ENCODE results near the gene RPL32.
A peak's percentile ranks its signal among the peaks of the same experiment; 100 is the strongest.
"Not testable (repeated sequence)": the region's sequence is repeated elsewhere in the genome, so short reads cannot be mapped to it uniquely, and the experiment has no call there.

Gene RPL32

GRCh38 chr3:12868039-12869034 lies 27.0 kb upstream of the RPL32 start:
- DNase-seq (ENCODE audit: low spot score) = peak; percentile 88

DNA sequence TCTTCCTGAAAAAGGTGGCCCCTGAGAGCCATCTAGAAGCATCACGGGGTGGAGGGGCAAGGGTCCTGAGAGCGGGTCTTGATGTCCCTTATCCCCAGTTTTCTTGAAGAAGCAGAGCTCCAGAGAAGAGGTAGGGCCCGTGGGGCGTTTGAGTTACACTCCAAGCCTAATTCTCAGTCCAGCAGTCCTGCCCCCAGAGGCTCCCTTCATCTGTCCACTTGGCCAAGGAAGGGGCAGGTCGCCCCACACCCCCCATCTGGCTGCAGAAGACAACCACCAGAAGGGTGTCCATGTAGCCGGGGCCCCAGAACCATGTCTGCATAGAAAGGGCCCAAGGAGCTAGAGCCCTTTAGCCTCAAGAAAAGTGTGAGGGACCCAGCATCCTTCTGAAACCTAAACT lies 25.5 kb upstream of the RPL32 start:
- DNase-seq (ENCODE audit: low spot score) = no peak

- no peak for DNase-seq (ENCODE audit: low spot score)
Measured at GRCh38 chr3:12865271-12865670, 23.9 kb upstream of the RPL32 start.

DNA sequence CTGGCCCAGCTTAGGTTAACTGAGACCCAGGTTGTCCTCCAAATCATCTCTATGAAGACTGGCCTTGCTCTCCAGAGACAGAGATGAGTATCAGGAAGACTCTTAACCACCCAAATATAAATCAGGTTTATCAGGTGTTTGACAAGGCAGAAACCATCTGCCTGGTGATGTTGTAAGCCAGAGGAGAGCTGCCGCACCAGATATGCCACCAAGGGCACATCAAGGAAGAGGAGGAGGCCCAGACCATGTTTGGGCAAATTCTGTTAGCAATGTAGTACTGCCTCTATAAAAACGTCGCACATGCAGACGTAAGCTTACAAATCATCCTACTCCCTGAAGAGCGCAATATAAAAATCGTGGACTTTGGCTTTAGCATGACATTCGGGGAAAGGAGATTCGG lies 21.0 kb upstream of the RPL32 start:
- DNase-seq (ENCODE audit: low spot score) = no peak

DNA sequence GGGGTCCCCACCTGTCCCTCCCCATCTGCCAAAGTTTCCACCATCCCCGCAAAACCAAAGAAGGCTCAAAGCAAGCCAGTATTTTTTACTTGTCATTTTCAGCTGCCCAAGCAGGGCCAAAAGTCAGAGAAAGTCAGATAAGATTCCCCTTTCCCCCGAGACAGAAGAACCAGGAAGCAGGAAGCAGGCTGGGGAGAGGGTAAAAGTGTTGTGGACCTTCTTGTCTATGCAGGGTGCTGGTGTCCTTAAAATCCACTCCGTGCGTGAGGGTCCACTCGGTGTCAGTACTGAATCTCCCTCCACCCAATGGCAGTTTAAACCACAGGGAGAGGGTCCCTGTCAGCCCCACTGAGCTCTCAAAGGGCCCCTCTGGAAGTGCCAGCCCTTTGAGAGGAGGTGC lies 20.2 kb upstream of the RPL32 start:
- no peak for DNase-seq (ENCODE audit: low spot score)

- no peak for DNase-seq (ENCODE audit: low spot score)
Measured at GRCh38 chr3:12859840-12860239, 18.5 kb upstream of the RPL32 start.

DNA sequence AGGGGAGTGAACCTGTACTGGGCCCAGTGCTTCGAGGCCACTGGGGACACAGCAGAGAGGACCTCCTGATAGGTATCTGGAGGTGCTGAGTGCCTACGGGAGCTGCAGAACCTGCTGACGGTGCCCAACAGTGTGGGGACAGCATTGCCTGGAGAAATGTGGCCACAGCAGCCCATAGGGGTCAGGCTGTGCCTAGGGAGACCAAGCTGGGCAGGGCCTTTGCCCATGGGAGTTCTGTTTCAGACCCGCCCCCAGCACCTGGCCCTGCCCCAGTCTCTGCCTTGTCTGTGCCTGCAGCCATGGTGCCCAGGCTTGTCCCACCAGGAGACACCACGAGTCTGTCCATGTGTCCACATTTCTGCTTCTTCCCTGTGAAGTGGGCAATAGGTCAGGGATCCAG lies 15.3 kb upstream of the RPL32 start:
- DNase-seq (ENCODE audit: low spot score) = no peak

GRCh38 chr3:12854565-12854964 lies 13.2 kb upstream of the RPL32 start:
- no peak for DNase-seq (ENCODE audit: low spot score)

GRCh38 chr3:12853847-12854246 lies 12.5 kb upstream of the RPL32 start:
- not testable (repeated sequence) for DNase-seq (ENCODE audit: low spot score)

DNA sequence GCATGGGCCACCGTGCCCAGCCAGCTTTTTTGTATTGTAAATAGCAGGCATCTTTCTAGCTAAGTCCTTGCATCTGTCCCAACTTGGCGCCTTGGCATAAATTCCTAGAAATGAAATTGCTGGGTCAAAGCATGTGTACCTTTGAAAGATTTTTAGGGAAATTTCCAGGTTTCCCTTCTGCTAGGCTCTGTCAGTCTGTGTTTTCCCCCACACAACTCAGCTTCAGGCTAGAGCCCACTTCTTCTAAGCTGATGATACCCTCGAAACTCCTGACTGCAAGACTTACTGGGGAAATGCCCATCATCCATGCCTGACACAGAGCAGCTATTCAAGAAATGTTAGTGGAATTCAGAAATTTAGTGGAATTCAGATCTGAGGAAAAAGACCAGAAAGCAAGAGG lies 10.8 kb upstream of the RPL32 start:
- no peak for DNase-seq (ENCODE audit: low spot score)

DNA sequence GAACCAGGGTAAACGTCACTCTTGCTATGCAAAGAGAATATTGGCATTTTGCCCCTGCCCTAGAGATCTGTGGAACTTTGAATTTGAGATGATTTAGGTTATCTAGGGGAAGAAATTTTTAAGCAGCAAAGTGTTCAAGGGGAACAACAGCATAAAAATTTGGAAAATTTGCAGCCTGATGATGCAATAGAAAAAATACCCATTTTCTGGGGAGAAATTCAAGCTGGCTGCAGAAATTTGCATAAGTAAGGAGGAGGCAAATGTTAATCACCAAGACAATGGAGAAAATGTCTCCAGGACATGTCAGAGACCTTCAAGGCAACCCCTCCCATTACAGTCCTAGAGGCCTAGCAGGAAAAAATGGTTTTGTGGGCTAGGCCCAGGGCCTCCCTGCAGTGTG lies 4.4 kb upstream of the RPL32 start:
- DNase-seq (ENCODE audit: low spot score) = no peak

DNA sequence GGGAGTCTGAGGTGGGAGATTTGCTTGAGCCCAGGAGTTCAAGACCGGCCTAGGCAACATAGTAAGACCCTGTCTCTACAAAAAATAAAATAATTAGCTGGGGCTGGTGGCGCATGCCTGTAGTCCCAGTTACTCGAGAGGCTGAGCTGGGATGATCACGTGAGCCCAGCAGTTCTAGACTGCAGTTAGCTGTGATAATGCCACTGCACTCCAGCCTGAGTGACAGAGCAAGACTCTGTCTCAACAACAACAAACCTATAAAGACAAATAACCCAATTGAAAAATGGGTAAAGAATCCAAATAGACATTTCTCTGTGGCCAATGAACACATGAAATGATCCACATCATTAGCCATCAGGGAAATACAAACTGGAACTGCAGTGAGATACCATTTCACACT lies 1.1 kb upstream of the RPL32 start:
- DNase-seq (ENCODE audit: low spot score) = no peak

DNA sequence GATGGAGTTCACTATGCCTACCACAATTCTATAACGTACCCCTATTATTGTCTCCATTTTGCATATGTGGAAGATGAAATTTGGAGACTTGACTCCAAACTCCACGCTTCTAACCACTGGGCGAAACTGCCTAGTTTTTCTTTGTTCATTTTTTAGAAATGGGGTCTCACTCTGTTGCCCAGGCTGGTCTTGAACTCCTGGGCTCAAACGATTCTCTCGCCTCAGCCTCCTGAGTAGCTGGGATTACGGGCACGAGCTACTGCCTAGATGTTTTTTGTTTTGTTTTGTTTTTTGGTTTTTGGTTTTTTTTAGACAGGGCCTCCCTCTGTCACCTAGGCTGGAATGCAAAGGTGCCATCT lies 584 bp upstream of the RPL32 start:
- DNase-seq (ENCODE audit: low spot score) = no peak

GRCh38 chr3:12840591-12841148 lies 695 bp downstream of the RPL32 start:
- DNase-seq (ENCODE audit: low spot score) = no peak

DNA sequence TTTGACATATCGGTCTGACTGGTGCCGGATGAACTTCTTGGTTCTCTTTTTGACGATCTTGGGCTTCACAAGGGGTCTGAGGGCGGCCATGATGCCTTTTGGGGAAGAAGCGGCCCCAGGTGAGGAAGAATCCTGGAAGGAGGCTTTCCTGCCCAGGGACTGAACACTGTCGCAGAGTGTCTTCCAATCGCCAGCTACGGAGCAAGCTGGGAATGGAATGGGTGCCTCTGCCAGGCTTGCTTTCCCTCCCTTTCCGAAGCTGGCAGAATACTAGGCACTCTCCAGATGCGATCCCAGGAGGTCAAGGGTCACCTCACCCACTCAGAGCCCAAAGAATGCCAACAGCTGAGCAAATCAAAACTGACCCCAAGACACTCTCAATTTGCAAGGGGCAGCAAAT lies 1.2 kb downstream of the RPL32 start:
- not testable (repeated sequence) for DNase-seq (ENCODE audit: low spot score)

GRCh38 chr3:12839156-12839946 lies 2.0 kb downstream of the RPL32 start:
- DNase-seq (ENCODE audit: low spot score) = no peak

- DNase-seq (ENCODE audit: low spot score) = no peak
Measured at GRCh38 chr3:12838179-12838965, 3.0 kb downstream of the RPL32 start.

GRCh38 chr3:12837295-12837986 lies 3.9 kb downstream of the RPL32 start:
- no peak for DNase-seq (ENCODE audit: low spot score)

DNA sequence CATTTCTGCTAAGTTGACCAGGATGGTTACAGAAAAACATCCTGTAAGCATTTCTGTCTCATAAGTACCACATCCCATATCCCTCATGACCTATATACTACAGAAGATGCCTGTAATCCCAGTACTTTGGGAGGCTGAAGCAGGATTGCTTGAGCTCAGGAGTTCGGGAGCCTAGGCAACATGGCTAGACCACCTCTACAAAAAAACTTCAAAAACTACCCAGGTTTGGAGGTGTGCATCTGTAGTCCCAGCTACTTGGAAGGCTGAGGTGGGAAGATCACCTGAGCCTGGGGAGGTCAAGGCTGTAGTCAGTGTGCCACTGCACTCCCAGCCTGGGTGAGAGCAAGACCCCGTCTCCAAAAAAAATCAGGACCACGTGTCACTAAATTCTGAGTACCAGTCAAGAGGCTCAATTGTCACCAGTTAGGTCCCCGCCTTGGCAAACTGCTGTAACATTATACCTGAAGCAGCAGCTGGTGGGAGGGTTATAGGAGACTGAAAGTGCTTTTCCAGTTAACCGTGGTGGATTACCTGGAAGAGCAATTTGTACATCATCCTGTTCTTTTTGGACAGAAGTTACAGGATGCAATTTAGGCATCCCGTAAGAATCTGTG lies 6.2 kb downstream of the RPL32 start:
- no peak for DNase-seq (ENCODE audit: low spot score)

GRCh38 chr3:12833222-12834161 lies 7.9 kb downstream of the RPL32 start:
- DNase-seq (ENCODE audit: low spot score) = no peak
